ENCODE measurements around the gene FAM9A. TPM values are rescaled to one million over a fixed set of nuclear protein-coding genes. Genes with fewer than 3 reads are reported as not detected.

FAM9A gene
- total and polyA plus RNA-seq, 2 of the 8 experiments (the other 6 are each of a cell fraction or from before 2014, with no cell fraction given): not detected

GRCh38 chrX:8749697-8750096 lies 51.5 kb downstream of the FAM9A start:
- Histone ChIP-seq H3K9me3 (ENCODE audit: insufficient read depth in 2 of 2, low read depth in 1 of 2, low read length in 1 of 2) (no peaks in the 10 kb centered on the region), H3K23me2 (ENCODE audit: low read depth, low read length) (no peaks in the 10 kb centered on the region), H3K56ac (replicated peaks; ENCODE audit: insufficient read length, low read depth, low read length) (no peak overlapping the region), H3K79me1 (ENCODE audit: low read depth, low read length) (no peaks in the 10 kb centered on the region), H2AK5ac (ENCODE audit: low read depth, low read length) (no peak overlapping the region), H3K4me1 (replicated peaks in 1 of 4; ENCODE audit: control insufficient read depth in 3 of 4, insufficient read depth in 4 of 4, low read length in 3 of 4) (no peaks in the 10 kb centered on the region; a peak in 1 of 7 replicates), H2BK12ac (ENCODE audit: low read depth, low read length) (no peak overlapping the region), H2BK20ac (ENCODE audit: low read length) (no peak overlapping the region), H4K91ac (replicated peaks; ENCODE audit: insufficient read length, low read length) (no peak overlapping the region), H3K4ac (replicated peaks; ENCODE audit: insufficient read length, low read depth, low read length) (no peak overlapping the region), H3K27ac (ENCODE audit: low read depth, low read length) (no peak overlapping the region), H2BK5ac (ENCODE audit: low read depth, low read length) (no peak overlapping the region), H4K8ac (ENCODE audit: extremely low read depth, insufficient read depth, low read length) (no peak overlapping the region), H3K4me3 (ENCODE audit: extremely low read depth in 1 of 4, insufficient read depth in 2 of 4, low read depth in 3 of 4, low read length in 4 of 4) (no peak overlapping the region), H2BK120ac (replicated peaks; ENCODE audit: low read depth, low read length) (no peak overlapping the region), H2BK15ac (ENCODE audit: low read length) (no peak overlapping the region), H2AFZ (ENCODE audit: low read length) (no peak overlapping the region), H3K79me2 (ENCODE audit: control insufficient read depth in 1 of 2, insufficient read depth in 2 of 2, low read length in 2 of 2) (no peaks in the 10 kb centered on the region), H3K4me2 (ENCODE audit: insufficient read depth in 1 of 2, low read depth in 2 of 2, low read length in 2 of 2) (no peak overlapping the region), H4K20me1 (replicated peaks in 1 of 2; ENCODE audit: control insufficient read depth in 1 of 2, insufficient read depth in 2 of 2, low read length in 2 of 2) (no peaks in the 10 kb centered on the region), H3K14ac (ENCODE audit: insufficient read length) (no peak overlapping the region), H3K23ac (ENCODE audit: insufficient read length) (no peak overlapping the region), H4K5ac (ENCODE audit: insufficient read length, low read depth, low read length) (no peak overlapping the region), H3K9ac (replicated peaks in 1 of 4; ENCODE audit: extremely low read depth in 1 of 4, low read depth in 3 of 4, low read length in 3 of 4) (no peak overlapping the region), H3K27me3 (replicated peaks in 1 of 4; ENCODE audit: control insufficient read depth in 3 of 4, extremely low read depth in 1 of 4, insufficient read depth in 3 of 4, low read length in 3 of 4) (no peaks in the 10 kb centered on the region), H3K36me3 (ENCODE audit: control insufficient read depth in 2 of 4, insufficient read depth in 4 of 4, low read length in 3 of 4) (no peaks in the 10 kb centered on the region), H3K18ac (ENCODE audit: extremely low read depth, low read length) (no peak overlapping the region)
- DNase-seq (ENCODE audit: low read depth in 1 of 2, low spot score in 2 of 2) (no peak), FAIRE-seq (no peak)
- CTCF ChIA-PET (ENCODE audit: partially characterized antibody): interaction anchor here (0.9 to 1.3 kb wide), 4 partner anchors 8 to 144 kb away, joined by 3 to 4 read pairs (median 3); no protein-coding TSS in a partner anchor
- POLR2A ChIA-PET (ENCODE audit: partially characterized antibody): no interaction called here
- no peak for TF ChIP-seq JUN (IDR thresholded peaks at IDR 0.05; ENCODE audit: low read depth, low read length)
- no peak for TF ChIP-seq CEBPB (IDR thresholded peaks at IDR 0.05; ENCODE audit: low read depth, low read length)
- TF ChIP-seq SP4 (IDR thresholded peaks at IDR 0.05; ENCODE audit: low read length): no peak
- TF ChIP-seq SIX5 (IDR thresholded peaks at IDR 0.05; ENCODE audit: low read depth, low read length): no peak
- no peak for TF ChIP-seq SP2 (IDR thresholded peaks at IDR 0.05; ENCODE audit: low read length)
- no peak for TF ChIP-seq KDM4A (IDR thresholded peaks at IDR 0.05; ENCODE audit: low read depth, low read length, severe bottlenecking)
- no peak for TF ChIP-seq CTCF (IDR thresholded peaks at IDR 0.05; ENCODE audit: control extremely low read depth in 1 of 3, insufficient read depth in 1 of 3, low read depth in 1 of 3, low read length in 3 of 3)
- TF ChIP-seq FOSL1 (IDR thresholded peaks at IDR 0.05; ENCODE audit: insufficient read depth, low read depth, low read length): no peak
- TF ChIP-seq PHF8 (conservative IDR thresholded peaks at IDR 0.05; ENCODE audit: low read depth, low read length): no peak
- TF ChIP-seq CHD2 (IDR thresholded peaks at IDR 0.05; ENCODE audit: low read length): no peak
- TF ChIP-seq EP300 (IDR thresholded peaks at IDR 0.05; ENCODE audit: borderline replicate concordance in 1 of 2, low read depth in 2 of 2, low read length in 2 of 2): no peak
- TF ChIP-seq KDM1A (IDR thresholded peaks at IDR 0.05; ENCODE audit: borderline replicate concordance, low read length): no peak
- no peak for TF ChIP-seq SIN3A (conservative IDR thresholded peaks at IDR 0.05 in 1 of 2, IDR thresholded peaks at IDR 0.05 in 1 of 2; ENCODE audit: low read depth in 1 of 2, low read length in 2 of 2)

All from H1 (cell line).